Brain pericyte (primary cell): ENCODE results near the gene TMEFF1.
A peak's percentile ranks its signal among the peaks of the same experiment; 100 is the strongest.
"Not testable (repeated sequence)": the region's sequence is repeated elsewhere in the genome, so short reads cannot be mapped to it uniquely, and the experiment has no call there.

Source experiments
- DNase-seq: peaks from one replicate; pipeline ENCODE4 v3.0.0-alpha.2; 2012; ENCODE audit warnings: low read depth, low spot score

The TMEFF1 gene

GRCh38 chr9:100489836-100490235 is 16.9 kb downstream of the TMEFF1 start:
- no peak for DNase-seq

- no peak for DNase-seq
These were observed 20.0 kb downstream of the TMEFF1 start for GRCh38 chr9:100492952-100493351.

- no peak for DNase-seq
These were observed 25.6 kb downstream of the TMEFF1 start for GRCh38 chr9:100498592-100498991.

- no peak for DNase-seq
These were observed 26.5 kb downstream of the TMEFF1 start for GRCh38 chr9:100499460-100499859.

GRCh38 chr9:100499866-100500265 is 26.9 kb downstream of the TMEFF1 start:
- DNase-seq: no peak

GRCh38 chr9:100505564-100506159 is 32.7 kb downstream of the TMEFF1 start:
- no peak for DNase-seq

- DNase-seq: not testable (repeated sequence)
These were observed 34.4 kb downstream of the TMEFF1 start for GRCh38 chr9:100507350-100507749.

GRCh38 chr9:100511205-100511604 is 38.3 kb downstream of the TMEFF1 start:
- DNase-seq: no peak

GRCh38 chr9:100515578-100516494 is 42.9 kb downstream of the TMEFF1 start:
- DNase-seq: no peak

GRCh38 chr9:100521282-100521681 is 48.3 kb downstream of the TMEFF1 start:
- no peak for DNase-seq

- no peak for DNase-seq
These were observed 52.6 kb downstream of the TMEFF1 start for GRCh38 chr9:100525563-100525962.

- not testable (repeated sequence) for DNase-seq
These were observed 54.3 kb downstream of the TMEFF1 start for GRCh38 chr9:100527180-100527794.

- DNase-seq: no peak
These were observed 61.5 kb downstream of the TMEFF1 start for GRCh38 chr9:100534401-100534800.

GRCh38 chr9:100540327-100540726 is 67.4 kb downstream of the TMEFF1 start:
- DNase-seq: no peak

GRCh38 chr9:100549048-100549447 is 76.1 kb downstream of the TMEFF1 start:
- no peak for DNase-seq

- no peak for DNase-seq
These were observed 82.0 kb downstream of the TMEFF1 start for GRCh38 chr9:100554935-100555401.

- DNase-seq: no peak
These were observed 82.5 kb downstream of the TMEFF1 start for GRCh38 chr9:100555471-100555870.

- no peak for DNase-seq
These were observed 84.1 kb downstream of the TMEFF1 start for GRCh38 chr9:100557053-100557452.

- DNase-seq: peak; percentile 2
These were observed 88.3 kb downstream of the TMEFF1 start for GRCh38 chr9:100561256-100561655.

GRCh38 chr9:100567856-100568255 is 94.9 kb downstream of the TMEFF1 start:
- no peak for DNase-seq

GRCh38 chr9:100573655-100574260 is 100.8 kb downstream of the TMEFF1 start:
- no peak for DNase-seq

GRCh38 chr9:100575006-100575405 is 102.1 kb downstream of the TMEFF1 start:
- no peak for DNase-seq
